Naive B cell (primary cell): Measurements from ENCODE around the gene CYP26C1. TPM values are rescaled to one million over a fixed set of nuclear protein-coding genes. Genes with fewer than 3 reads are reported as not detected.

ENCODE experiments used
- ATAC-seq, 2 donors: fragments of 150-1000 bp; cut with Tn5 transposase; 2 replicates each; pipeline ENCODE4 v1.10.0; 2021; ENCODE audit warnings: low read depth in 2 of 2, mild to moderate bottlenecking in 2 of 2, moderate library complexity in 2 of 2
- DNase-seq: peaks from one replicate; pipeline ENCODE4 v3.0.0; 2022
- H3K27ac Mint-ChIP-seq, 6 donors: one replicate each; pipeline ENCODE4 v1.8.0; 2020 to 2022; ENCODE audit warnings: mild to moderate bottlenecking in 6 of 6, mixed read lengths in 6 of 6, moderate library complexity in 5 of 6, inconsistent platforms in 2 of 6
- H3K27me3 Mint-ChIP-seq, 3 donors: one replicate each; pipeline ENCODE4 v1.8.0; 2021 to 2022; ENCODE audit warnings: mixed read lengths in 3 of 3, mild to moderate bottlenecking in 1 of 3
- H3K36me3 Mint-ChIP-seq, 2 donors: one replicate each; pipeline ENCODE4 v1.8.0; 2020 to 2022; ENCODE audit warnings: mixed read lengths in 2 of 2, inconsistent platforms in 1 of 2, mild to moderate bottlenecking in 1 of 2
- H3K4me1 Mint-ChIP-seq, 3 donors: one replicate each; pipeline ENCODE4 v1.8.0; 2020 to 2022; ENCODE audit warnings: mixed read lengths in 3 of 3, inconsistent platforms in 1 of 3, mild to moderate bottlenecking in 1 of 3, moderate library complexity in 1 of 3
- H3K4me3 Mint-ChIP-seq, 8 donors: one replicate each; pipeline ENCODE4 v1.8.0; 2020 to 2022; ENCODE audit warnings: mild to moderate bottlenecking in 8 of 8, mixed read lengths in 8 of 8, moderate library complexity in 8 of 8, inconsistent platforms in 2 of 8
- H3K9me3 Mint-ChIP-seq, 7 donors: one replicate each; pipeline ENCODE4 v1.8.0; 2020 to 2022; ENCODE audit warnings: mixed read lengths in 7 of 7, mild to moderate bottlenecking in 5 of 7, inconsistent platforms in 2 of 7, moderate library complexity in 1 of 7
- polyA plus RNA-seq, 6 donors: library from polyadenylated mRNA; unstranded; fragments of 300-500 nt; fragmentation: Illumina TruSeq; gene quantifications; one replicate each; pipeline ENCODE4 v1.2.3, GENCODE V29; 2021; ENCODE audit warnings: low read depth in 6 of 6

CYP26C1 gene
- polyA plus RNA-seq, 6 donors from 2014 or later, result 0.10 TPM; not detected in 5

- DNase-seq, result no peak
- Mint-ChIP-seq H3K4me3 (peak overlapping the region in 3 of 8 donors; percentile 35 to 45 (median 43)), H3K4me1 (peaks cover 30 to 50% (median 31%) of the 10 kb centered on the region in 3 donors), H3K36me3 (peaks cover 0 to 8% of the 10 kb centered on the region in 2 donors), H3K27me3 (peaks cover 59 to 92% (median 86%) of the 10 kb centered on the region in 3 donors), H3K27ac (peak overlapping the region in 1 of 6 donors; percentile 49), H3K9me3 (no peaks in the 10 kb centered on the region)
- no peak for ATAC-seq
Observed at GRCh38 chr10:93068411-93069244, 8.0 kb downstream of the CYP26C1 start.

- Mint-ChIP-seq H3K27me3 (peaks cover 56 to 89% (median 84%) of the 10 kb centered on the region in 3 donors), H3K9me3 (no peaks in the 10 kb centered on the region), H3K4me3 (peak overlapping the region in 1 of 8 donors; percentile 47), H3K36me3 (peaks cover 0 to 8% of the 10 kb centered on the region in 2 donors), H3K4me1 (peaks cover 32 to 52% (median 32%) of the 10 kb centered on the region in 3 donors), H3K27ac (no peak overlapping the region)
- DNase-seq (no peak), ATAC-seq (no peak)
Observed at GRCh38 chr10:93069245-93069561, 8.6 kb downstream of the CYP26C1 start.

- Mint-ChIP-seq H3K27me3 (peaks cover 57 to 89% (median 84%) of the 10 kb centered on the region in 3 donors), H3K36me3 (no peaks in the 10 kb centered on the region), H3K4me3 (peak overlapping the region in 4 of 8 donors; percentile 30 to 88 (median 62)), H3K9me3 (no peaks in the 10 kb centered on the region), H3K27ac (peak overlapping the region in 2 of 6 donors; percentile 3 to 22), H3K4me1 (peaks cover 28 to 55% (median 43%) of the 10 kb centered on the region in 3 donors)
- ATAC-seq (no peak), DNase-seq (no peak)
Observed at GRCh38 chr10:93070378-93071176, 10.0 kb downstream of the CYP26C1 start.

GRCh38 chr10:93071177-93071472, 10.5 kb downstream of the CYP26C1 start:
- H3K36me3 Mint-ChIP-seq, result no peaks in the 10 kb centered on the region
- ATAC-seq, result no peak
- no peaks in the 10 kb centered on the region for H3K9me3 Mint-ChIP-seq
- H3K4me3 Mint-ChIP-seq, result peak overlapping the region in 7 of 8 donors; percentile 13 to 88 (median 42)
- no peak for DNase-seq
- peaks cover 28 to 53% (median 43%) of the 10 kb centered on the region in 3 donors for H3K4me1 Mint-ChIP-seq
- H3K27ac Mint-ChIP-seq, result no peak overlapping the region
- H3K27me3 Mint-ChIP-seq, result peaks cover 60 to 91% (median 89%) of the 10 kb centered on the region in 3 donors

GRCh38 chr10:93071674-93072224, 11.2 kb downstream of the CYP26C1 start:
- no peak for ATAC-seq
- peaks cover 28 to 50% (median 43%) of the 10 kb centered on the region in 3 donors for H3K4me1 Mint-ChIP-seq

GRCh38 chr10:93072225-93072712, 11.7 kb downstream of the CYP26C1 start:
- Mint-ChIP-seq H3K36me3 (no peaks in the 10 kb centered on the region), H3K27ac (peak overlapping the region in 1 of 6 donors; percentile 62), H3K4me1 (peaks cover 28 to 46% (median 43%) of the 10 kb centered on the region in 3 donors), H3K4me3 (peak overlapping the region; percentile 65 to 90 (median 84)), H3K9me3 (no peaks in the 10 kb centered on the region), H3K27me3 (peaks cover 56 to 88% (median 87%) of the 10 kb centered on the region in 3 donors)
- DNase-seq, result no peak
- ATAC-seq, result peak in 1 of 2 donors; percentile 15

More at GRCh38 chr10:93071674-93072224, 11.2 kb downstream of the CYP26C1 start:
- Mint-ChIP-seq H3K27ac (peak overlapping the region in 1 of 6 donors; percentile 62), H3K36me3 (no peaks in the 10 kb centered on the region), H3K4me3 (peak overlapping the region; percentile 65 to 90 (median 84)), H3K9me3 (no peaks in the 10 kb centered on the region), H3K27me3 (peaks cover 60 to 90% (median 90%) of the 10 kb centered on the region in 3 donors)
- no peak for DNase-seq

- ATAC-seq (no peak), DNase-seq (no peak)
- Mint-ChIP-seq H3K4me3 (peak overlapping the region; percentile 65 to 90 (median 84)), H3K27ac (peak overlapping the region in 2 of 6 donors; percentile 18 to 62), H3K4me1 (peaks cover 24 to 45% (median 43%) of the 10 kb centered on the region in 3 donors), H3K36me3 (no peaks in the 10 kb centered on the region), H3K9me3 (no peaks in the 10 kb centered on the region), H3K27me3 (peaks cover 55 to 87% (median 80%) of the 10 kb centered on the region in 3 donors)
Observed at GRCh38 chr10:93072713-93073538, 12.3 kb downstream of the CYP26C1 start.

GRCh38 chr10:93073539-93074146, 13.0 kb downstream of the CYP26C1 start, which contains the start of gene CYP26A1:
Gene CYP26A1 (plus strand): TSS chr10:93073893. CDS start chr10:93073935, 42 bp downstream.
- Mint-ChIP-seq H3K4me3 (peak within 1 kb of the TSS; percentile 77 to 90 (median 86)), H3K4me1 (peaks cover 22 to 42% (median 40%) of the 10 kb centered on the region in 3 donors), H3K27me3 (peaks cover 54 to 86% (median 73%) of the 10 kb centered on the region in 3 donors), H3K27ac (peak within 1 kb of the TSS in 3 of 6 donors; percentile 56 to 85 (median 69)), H3K9me3 (no peaks in the 10 kb centered on the region), H3K36me3 (no peaks in the 10 kb centered on the region)
- ATAC-seq (peak; percentile 75 to 77), DNase-seq (no peak)

- H3K27ac Mint-ChIP-seq, result peak overlapping the region in 3 of 6 donors; percentile 56 to 85 (median 69)
- ATAC-seq, result peak in 1 of 2 donors; percentile 31
- peaks cover 20 to 40% (median 36%) of the 10 kb centered on the region in 3 donors for H3K4me1 Mint-ChIP-seq
- peaks cover 51 to 82% (median 69%) of the 10 kb centered on the region in 3 donors for H3K27me3 Mint-ChIP-seq
- no peaks in the 10 kb centered on the region for H3K9me3 Mint-ChIP-seq
- H3K36me3 Mint-ChIP-seq, result no peaks in the 10 kb centered on the region
- no peak for DNase-seq
- peak overlapping the region; percentile 66 to 90 (median 86) for H3K4me3 Mint-ChIP-seq
Observed at GRCh38 chr10:93074147-93074596, 13.6 kb downstream of the CYP26C1 start.

GRCh38 chr10:93074597-93075368, 14.2 kb downstream of the CYP26C1 start:
- no peaks in the 10 kb centered on the region for H3K36me3 Mint-ChIP-seq
- ATAC-seq (no peak), DNase-seq (no peak)
- peak overlapping the region in 1 of 6 donors; percentile 56 for H3K27ac Mint-ChIP-seq
- H3K4me1 Mint-ChIP-seq, result peaks cover 20 to 42% (median 36%) of the 10 kb centered on the region in 3 donors
- H3K9me3 Mint-ChIP-seq, result no peaks in the 10 kb centered on the region
- H3K4me3 Mint-ChIP-seq, result peak overlapping the region; percentile 66 to 90 (median 86)
- peaks cover 55 to 83% (median 69%) of the 10 kb centered on the region in 3 donors for H3K27me3 Mint-ChIP-seq
